ENCODE results near the gene MINAR2. TPM values are rescaled to one million over a fixed set of nuclear protein-coding genes. Genes with fewer than 3 reads are reported as not detected.

The MINAR2 gene
- polyA plus RNA-seq, 1 experiment, result not detected

GRCh38 chr5:129718471-129719090, 29.3 kb upstream of the MINAR2 start:
- no peaks in the 10 kb centered on the region for H3K27me3 ChIP-seq (ENCODE audit: control insufficient read depth, insufficient read depth, low read length)
- H3K36me3 ChIP-seq (ENCODE audit: control insufficient read depth, insufficient read depth, low read length), result no peaks in the 10 kb centered on the region
- ChIA-PET CTCF (no interaction called here), POLR2A (no interaction called here)
- DNase-seq (ENCODE audit: low read depth), result no peak
- H3K4me3 ChIP-seq (ENCODE audit: low read depth, low read length), result no peak overlapping the region
- no peak for TF ChIP-seq CTCF (IDR thresholded peaks at IDR 0.05; ENCODE audit: insufficient read depth, low read depth, low read length)

GRCh38 chr5:129724222-129724621, 23.7 kb upstream of the MINAR2 start:
- no peak for TF ChIP-seq CTCF (IDR thresholded peaks at IDR 0.05; ENCODE audit: insufficient read depth, low read depth, low read length)
- Histone ChIP-seq H3K36me3 (ENCODE audit: control insufficient read depth, insufficient read depth, low read length) (no peaks in the 10 kb centered on the region), H3K4me3 (ENCODE audit: low read depth, low read length) (no peak overlapping the region), H3K27me3 (ENCODE audit: control insufficient read depth, insufficient read depth, low read length) (no peaks in the 10 kb centered on the region)
- ChIA-PET CTCF (interaction anchor here (1.0 to 1.3 kb wide), 2 partner anchors 47 to 81 kb away, joined by 3 to 4 read pairs; no protein-coding TSS in a partner anchor), POLR2A (no interaction called here)
- DNase-seq (ENCODE audit: low read depth), result no peak

GRCh38 chr5:129724647-129725046, 23.2 kb upstream of the MINAR2 start:
- no peak for TF ChIP-seq CTCF (IDR thresholded peaks at IDR 0.05; ENCODE audit: insufficient read depth, low read depth, low read length)
- Histone ChIP-seq H3K36me3 (ENCODE audit: control insufficient read depth, insufficient read depth, low read length) (no peaks in the 10 kb centered on the region), H3K27me3 (ENCODE audit: control insufficient read depth, insufficient read depth, low read length) (no peaks in the 10 kb centered on the region), H3K4me3 (ENCODE audit: low read depth, low read length) (no peak overlapping the region)
- POLR2A ChIA-PET, result no interaction called here
- CTCF ChIA-PET, result interaction anchor here (1.0 kb wide), 1 partner anchor 47 kb away, joined by 4 read pairs; no protein-coding TSS in a partner anchor
- no peak for DNase-seq (ENCODE audit: low read depth)

- Histone ChIP-seq H3K27me3 (ENCODE audit: control insufficient read depth, insufficient read depth, low read length) (no peaks in the 10 kb centered on the region), H3K4me3 (ENCODE audit: low read depth, low read length) (no peak overlapping the region), H3K36me3 (ENCODE audit: control insufficient read depth, insufficient read depth, low read length) (no peaks in the 10 kb centered on the region)
- POLR2A ChIA-PET, result no interaction called here
- CTCF ChIA-PET, result interaction anchor here (0.5 to 1.5 kb wide), 2 partner anchors 28 to 402 kb away, joined by 4 to 5 read pairs; no protein-coding TSS in a partner anchor
- DNase-seq (ENCODE audit: low read depth), result no peak
- TF ChIP-seq CTCF (IDR thresholded peaks at IDR 0.05; ENCODE audit: insufficient read depth, low read depth, low read length), result no peak
Measured at GRCh38 chr5:129739773-129740172, 8.1 kb upstream of the MINAR2 start.

- Histone ChIP-seq H3K27me3 (ENCODE audit: control insufficient read depth, insufficient read depth, low read length) (no peaks in the 10 kb centered on the region), H3K36me3 (ENCODE audit: control insufficient read depth, insufficient read depth, low read length) (no peaks in the 10 kb centered on the region), H3K4me3 (ENCODE audit: low read depth, low read length) (no peak overlapping the region)
- no peak for TF ChIP-seq CTCF (IDR thresholded peaks at IDR 0.05; ENCODE audit: insufficient read depth, low read depth, low read length)
- CTCF ChIA-PET, result interaction anchor here (1.9 kb wide), 1 partner anchor 28 kb away, joined by 6 read pairs; no protein-coding TSS in a partner anchor
- POLR2A ChIA-PET, result no interaction called here
- DNase-seq (ENCODE audit: low read depth), result no peak
Measured at GRCh38 chr5:129743541-129744187, 4.2 kb upstream of the MINAR2 start.
